Urothelium cell line (cell line): ENCODE measurements around the gene C10orf67.
A peak's percentile ranks its signal among the peaks of the same experiment; 100 is the strongest.
"Not testable (repeated sequence)": the region's sequence is repeated elsewhere in the genome, so short reads cannot be mapped to it uniquely, and the experiment has no call there.

Experiments
- DNase-seq: peaks from one replicate; pipeline ENCODE4 v3.0.0; 2011; ENCODE audit warnings: low spot score, mixed read lengths
- FAIRE-seq: peaks from 2 replicates; lab custom pipeline; 2011; peaks lifted over from hg19 to GRCh38; lab: Jason Lieb, UNC

The C10orf67 gene

GRCh38 chr10:23344241-23344841 is at the start of gene C10orf67:
Gene C10orf67 (minus strand): TSS chr10:23344797. CDS start chr10:23344774, 23 bp downstream.
- DNase-seq (peak; percentile 57), FAIRE-seq (no peak)

GRCh38 chr10:23391821-23392220 is 47.2 kb upstream of the C10orf67 start:
- no peak for FAIRE-seq
- no peak for DNase-seq

GRCh38 chr10:23390809-23391208 is 46.2 kb upstream of the C10orf67 start:
- DNase-seq: no peak
- no peak for FAIRE-seq

- not testable (repeated sequence) for DNase-seq, FAIRE-seq
Observed at GRCh38 chr10:23390408-23390807, 45.8 kb upstream of the C10orf67 start.

GRCh38 chr10:23387516-23387915 is 42.9 kb upstream of the C10orf67 start:
- not testable (repeated sequence) for FAIRE-seq, DNase-seq

- DNase-seq (no peak), FAIRE-seq (no peak)
Observed at GRCh38 chr10:23386052-23386451, 41.5 kb upstream of the C10orf67 start.

GRCh38 chr10:23384364-23384763 is 39.8 kb upstream of the C10orf67 start:
- FAIRE-seq (no peak), DNase-seq (no peak)

GRCh38 chr10:23383637-23384036 is 39.0 kb upstream of the C10orf67 start:
- FAIRE-seq (no peak), DNase-seq (no peak)

- DNase-seq (no peak), FAIRE-seq (no peak)
Observed at GRCh38 chr10:23381298-23382040, 36.9 kb upstream of the C10orf67 start.

- no peak for FAIRE-seq
- no peak for DNase-seq
Observed at GRCh38 chr10:23379686-23380085, 35.1 kb upstream of the C10orf67 start.

- no peak for FAIRE-seq
- DNase-seq: no peak
Observed at GRCh38 chr10:23376229-23376655, 31.6 kb upstream of the C10orf67 start.

- DNase-seq (no peak), FAIRE-seq (no peak)
Observed at GRCh38 chr10:23375366-23375765, 30.8 kb upstream of the C10orf67 start.

- DNase-seq: no peak
- FAIRE-seq: no peak
Observed at GRCh38 chr10:23373156-23373555, 28.6 kb upstream of the C10orf67 start.

- no peak for DNase-seq
- FAIRE-seq: no peak
Observed at GRCh38 chr10:23371073-23371472, 26.5 kb upstream of the C10orf67 start.

GRCh38 chr10:23370106-23370505 is 25.5 kb upstream of the C10orf67 start:
- FAIRE-seq (no peak), DNase-seq (peak; percentile 37)

GRCh38 chr10:23368816-23369640 is 24.4 kb upstream of the C10orf67 start:
- FAIRE-seq (no peak), DNase-seq (no peak)

- FAIRE-seq (no peak), DNase-seq (no peak)
Observed at GRCh38 chr10:23367896-23368595, 23.4 kb upstream of the C10orf67 start.

- peak; percentile 42 for FAIRE-seq
- not testable (repeated sequence) for DNase-seq
Observed at GRCh38 chr10:23365417-23366030, 20.9 kb upstream of the C10orf67 start.

- no peak for DNase-seq
- no peak for FAIRE-seq
Observed at GRCh38 chr10:23364378-23364777, 19.8 kb upstream of the C10orf67 start.

GRCh38 chr10:23363793-23364135 is 19.2 kb upstream of the C10orf67 start:
- DNase-seq: no peak
- no peak for FAIRE-seq
